ENCODE measurements around the gene CNTNAP5. TPM values are rescaled to one million over a fixed set of nuclear protein-coding genes. Genes with fewer than 3 reads are reported as not detected.

CNTNAP5 gene
- total RNA-seq, 2 donors from 2014 or later: 0.11 TPM; not detected in 1

GRCh38 chr2:124250433-124250832, 225.3 kb downstream of the CNTNAP5 start:
- no peaks in the 10 kb centered on the region for H3K27me3 ChIP-seq (replicated peaks; ENCODE audit: insufficient read depth)
- WGBS: 27% methylated on average over 2 of the region's 2 CpGs
- H3K4me3 ChIP-seq: no peak overlapping the region
- TF ChIP-seq POLR2AphosphoS5 (IDR thresholded peaks at IDR 0.05): no peak
- TF ChIP-seq, protein P1, sequence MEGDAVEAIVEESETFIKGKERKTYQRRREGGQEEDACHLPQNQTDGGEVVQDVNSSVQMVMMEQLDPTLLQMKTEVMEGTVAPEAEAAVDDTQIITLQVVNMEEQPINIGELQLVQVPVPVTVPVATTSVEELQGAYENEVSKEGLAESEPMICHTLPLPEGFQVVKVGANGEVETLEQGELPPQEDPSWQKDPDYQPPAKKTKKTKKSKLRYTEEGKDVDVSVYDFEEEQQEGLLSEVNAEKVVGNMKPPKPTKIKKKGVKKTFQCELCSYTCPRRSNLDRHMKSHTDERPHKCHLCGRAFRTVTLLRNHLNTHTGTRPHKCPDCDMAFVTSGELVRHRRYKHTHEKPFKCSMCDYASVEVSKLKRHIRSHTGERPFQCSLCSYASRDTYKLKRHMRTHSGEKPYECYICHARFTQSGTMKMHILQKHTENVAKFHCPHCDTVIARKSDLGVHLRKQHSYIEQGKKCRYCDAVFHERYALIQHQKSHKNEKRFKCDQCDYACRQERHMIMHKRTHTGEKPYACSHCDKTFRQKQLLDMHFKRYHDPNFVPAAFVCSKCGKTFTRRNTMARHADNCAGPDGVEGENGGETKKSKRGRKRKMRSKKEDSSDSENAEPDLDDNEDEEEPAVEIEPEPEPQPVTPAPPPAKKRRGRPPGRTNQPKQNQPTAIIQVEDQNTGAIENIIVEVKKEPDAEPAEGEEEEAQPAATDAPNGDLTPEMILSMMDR (IDR thresholded peaks at IDR 0.05): no peak
- TF ChIP-seq POLR2A (IDR thresholded peaks at IDR 0.05): no peak
- H3K27ac ChIP-seq: no peak overlapping the region
- no peak for DNase-seq (ENCODE audit: low spot score)
- no peaks in the 10 kb centered on the region for H3K4me1 ChIP-seq (replicated peaks)
- no peaks in the 10 kb centered on the region for H3K36me3 ChIP-seq
- H3K9me3 ChIP-seq: no peaks in the 10 kb centered on the region
- intact Hi-C loops (cut with DNase I): no loop called here

DNA sequence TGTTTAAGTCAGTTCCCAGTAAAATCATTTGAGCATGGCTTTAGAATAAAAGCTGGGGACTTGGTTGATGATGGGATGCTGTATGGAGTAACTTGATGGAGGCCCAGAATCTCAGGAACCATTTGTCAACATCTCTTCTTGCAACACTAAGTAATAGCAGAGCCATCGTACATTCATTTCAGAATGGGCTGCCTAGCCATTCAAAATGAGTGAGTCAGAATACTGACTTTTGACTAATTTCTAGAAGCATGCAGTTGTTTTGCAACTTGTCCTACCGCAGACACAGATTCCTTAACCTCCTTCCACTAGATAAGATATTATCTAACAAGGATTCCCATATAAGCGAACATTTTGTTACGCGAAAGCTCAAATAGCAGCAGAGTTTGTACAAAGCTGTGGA, 229.5 kb downstream of the CNTNAP5 start:
- TF ChIP-seq POLR2A (IDR thresholded peaks at IDR 0.05) (no peak), POLR2AphosphoS5 (IDR thresholded peaks at IDR 0.05) (no peak)
- TF ChIP-seq, protein P1 (IDR thresholded peaks at IDR 0.05): no peak
- H3K9me3 ChIP-seq: no peaks in the 10 kb centered on the region
- DNase-seq (ENCODE audit: low spot score): no peak
- WGBS: 78% methylated on average over 5 of the region's 5 CpGs
- no peak overlapping the region for H3K4me3 ChIP-seq
- H3K27me3 ChIP-seq (replicated peaks; ENCODE audit: insufficient read depth): no peaks in the 10 kb centered on the region
- no peaks in the 10 kb centered on the region for H3K36me3 ChIP-seq
- H3K4me1 ChIP-seq (replicated peaks): no peaks in the 10 kb centered on the region
- H3K27ac ChIP-seq: no peak overlapping the region
- intact Hi-C loops (cut with DNase I): no loop called here

- H3K27ac ChIP-seq: no peak overlapping the region
- no peaks in the 10 kb centered on the region for H3K36me3 ChIP-seq
- DNase-seq (ENCODE audit: low spot score): no peak
- no peak for TF ChIP-seq POLR2A (IDR thresholded peaks at IDR 0.05)
- TF ChIP-seq, protein P1 (IDR thresholded peaks at IDR 0.05): no peak
- TF ChIP-seq POLR2AphosphoS5 (IDR thresholded peaks at IDR 0.05): no peak
- no peaks in the 10 kb centered on the region for H3K9me3 ChIP-seq
- WGBS: 56% methylated on average over 1 of the region's 1 CpG
- H3K4me1 ChIP-seq (replicated peaks): no peaks in the 10 kb centered on the region
- intact Hi-C loops (cut with DNase I): no loop called here
- H3K27me3 ChIP-seq (replicated peaks; ENCODE audit: insufficient read depth): no peaks in the 10 kb centered on the region
- H3K4me3 ChIP-seq: no peak overlapping the region
Measured at GRCh38 chr2:124257120-124257519, 232.0 kb downstream of the CNTNAP5 start.

DNA sequence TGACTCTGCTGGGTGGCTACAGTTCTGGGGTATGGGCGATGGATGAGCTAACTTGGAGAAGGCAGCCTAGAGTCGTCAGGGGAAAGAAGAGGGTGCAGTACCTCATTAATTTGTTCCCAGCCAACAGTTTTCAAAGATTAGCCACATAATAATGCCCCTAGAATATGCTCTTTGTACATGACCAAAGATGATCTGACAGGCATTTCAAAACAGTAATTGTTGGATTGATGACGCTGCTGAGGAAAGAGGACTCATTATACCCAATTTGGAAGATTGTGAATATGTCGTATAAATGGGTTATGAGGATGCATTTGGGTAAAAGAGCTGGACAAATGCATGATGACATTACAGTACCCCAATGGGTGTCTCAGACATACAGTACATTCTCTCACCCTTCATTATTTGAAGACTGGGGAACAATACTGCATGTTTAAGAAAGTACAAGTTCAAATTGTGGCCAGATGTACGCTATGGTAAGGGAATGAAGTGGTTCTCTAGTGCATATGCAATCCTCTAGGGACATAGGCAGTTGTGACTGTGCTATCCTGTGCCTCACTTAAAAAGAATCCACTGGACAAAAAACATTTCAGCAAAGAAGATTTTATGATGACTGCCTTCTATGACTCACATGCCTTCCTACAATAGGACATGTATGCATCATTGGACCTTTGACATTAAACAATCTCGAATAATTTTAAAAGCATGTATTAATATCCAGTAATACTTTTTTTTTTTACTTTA, 233.2 kb downstream of the CNTNAP5 start:
- H3K9me3 ChIP-seq: no peaks in the 10 kb centered on the region
- no peak for DNase-seq (ENCODE audit: low spot score)
- TF ChIP-seq POLR2A (IDR thresholded peaks at IDR 0.05) (no peak), POLR2AphosphoS5 (IDR thresholded peaks at IDR 0.05) (no peak)
- TF ChIP-seq, protein P1 (IDR thresholded peaks at IDR 0.05): no peak
- intact Hi-C loops (cut with DNase I): no loop called here
- WGBS: 87% methylated on average over 6 of the region's 6 CpGs
- H3K4me1 ChIP-seq (replicated peaks): no peaks in the 10 kb centered on the region
- H3K27me3 ChIP-seq (replicated peaks; ENCODE audit: insufficient read depth): no peaks in the 10 kb centered on the region
- no peaks in the 10 kb centered on the region for H3K36me3 ChIP-seq
- no peak overlapping the region for H3K27ac ChIP-seq
- H3K4me3 ChIP-seq: no peak overlapping the region

DNA sequence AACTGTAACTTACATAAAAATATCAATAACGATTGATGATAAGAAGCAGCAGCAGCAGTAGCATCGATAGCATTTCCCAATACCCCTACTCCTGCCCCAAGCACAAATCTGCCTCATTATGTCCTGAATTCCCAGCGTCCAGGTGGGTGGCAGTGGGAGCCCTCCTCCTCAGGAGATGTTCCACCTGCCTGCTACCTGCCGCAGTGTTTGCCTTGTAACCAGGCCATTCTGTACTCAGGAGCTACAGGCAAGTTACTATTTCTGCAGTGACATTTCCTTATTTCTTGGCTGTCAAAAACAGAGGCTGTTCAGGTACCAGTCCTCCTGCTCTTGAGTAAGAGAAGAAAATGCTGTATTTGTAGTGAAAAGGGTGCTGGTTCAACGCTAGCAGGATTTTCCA, 236.4 kb downstream of the CNTNAP5 start:
- 71% methylated on average over 5 of the region's 5 CpGs for WGBS

More for the DNA sequence above, 236.4 kb downstream of the CNTNAP5 start:
- no peaks in the 10 kb centered on the region for H3K27me3 ChIP-seq (replicated peaks; ENCODE audit: insufficient read depth)
- H3K36me3 ChIP-seq: no peaks in the 10 kb centered on the region
- H3K9me3 ChIP-seq: no peaks in the 10 kb centered on the region
- intact Hi-C loops (cut with DNase I): no loop called here
- TF ChIP-seq POLR2AphosphoS5 (IDR thresholded peaks at IDR 0.05) (no peak), POLR2A (IDR thresholded peaks at IDR 0.05) (no peak)
- TF ChIP-seq, protein P1 (IDR thresholded peaks at IDR 0.05): no peak
- H3K4me1 ChIP-seq (replicated peaks): no peaks in the 10 kb centered on the region
- no peak overlapping the region for H3K4me3 ChIP-seq
- no peak for DNase-seq (ENCODE audit: low spot score)
- no peak overlapping the region for H3K27ac ChIP-seq
